CD4-positive, alpha-beta T cell (primary cell): ENCODE measurements around the gene WSB1. TPM values are rescaled to one million over a fixed set of nuclear protein-coding genes. Genes with fewer than 3 reads are reported as not detected.

Experiments
- ATAC-seq: fragments of 200-7000 bp; cut with Tn5 transposase; one replicate; pipeline ENCODE4 v1.10.0; 2022; ENCODE audit warnings: mild to moderate bottlenecking; ENCODE audit not compliant: poor library complexity
- CTCF ChIA-PET: fragments of 350-600 bp; sonication (Branson Sonifier 250); formaldehyde crosslinking; loops from one replicate; lab custom pipeline; 2021; ENCODE audit warnings: antibody characterized with exemption, inconsistent platforms; lab: Charles Lee
- POLR2A ChIA-PET: fragments of 350-600 bp; sonication (Branson Sonifier 250); formaldehyde crosslinking; loops from one replicate; lab custom pipeline; 2021; ENCODE audit warnings: antibody characterized with exemption, inconsistent platforms; lab: Charles Lee
- DNase-seq, 14 experiments: peaks; one replicate each; pipeline ENCODE4 v3.0.0-alpha.2; 2013 to 2020; ENCODE audit warnings: mixed read lengths in 2 of 14
- H3K27ac ChIP-seq, 2 donors: one replicate each; pipeline versions ENCODE4 v1.5.1 to v1.7.0; 2013; ENCODE audit warnings: low read length in 2 of 2, low read depth in 1 of 2, mild to moderate bottlenecking in 1 of 2
- H3K27me3 ChIP-seq, 2 experiments: 1 replicate in 1 of 2; 2 replicates in 1 of 2; pipeline versions ENCODE4 v1.6.1 to v1.7.0; 2013; ENCODE audit warnings: low read length in 2 of 2, control low read depth in 1 of 2, mild to moderate bottlenecking in 1 of 2, moderate library complexity in 1 of 2; ENCODE audit not compliant: insufficient read depth in 2 of 2, control insufficient read depth in 1 of 2
- H3K36me3 ChIP-seq: one replicate; pipeline ENCODE4 v1.6.1; 2013; ENCODE audit warnings: low read length, control low read depth; ENCODE audit not compliant: insufficient read depth
- H3K4me1 ChIP-seq: one replicate; pipeline ENCODE4 v1.6.1; 2013; ENCODE audit warnings: low read length, control low read depth; ENCODE audit not compliant: insufficient read depth
- H3K4me3 ChIP-seq: one replicate; pipeline ENCODE4 v1.5.1; 2013; ENCODE audit warnings: mild to moderate bottlenecking, low read length, moderate library complexity
- H3K9me3 ChIP-seq, 2 experiments: 1 replicate in 1 of 2; 2 replicates in 1 of 2; pipeline versions ENCODE4 v1.6.1 to v1.7.0; 2013; ENCODE audit warnings: low read length in 2 of 2, mild to moderate bottlenecking in 2 of 2, control low read depth in 1 of 2, moderate library complexity in 1 of 2; ENCODE audit not compliant: control insufficient read depth in 1 of 2, insufficient read depth in 1 of 2
- H3K27ac Mint-ChIP-seq: one replicate; pipeline ENCODE4 v1.8.0; 2020; ENCODE audit warnings: mixed read lengths
- H3K27me3 Mint-ChIP-seq: one replicate; pipeline ENCODE4 v1.8.0; 2021; ENCODE audit warnings: mixed read lengths
- H3K36me3 Mint-ChIP-seq: one replicate; pipeline ENCODE4 v1.8.0; 2021; ENCODE audit warnings: low read depth, mixed read lengths
- H3K4me1 Mint-ChIP-seq: one replicate; pipeline ENCODE4 v1.8.0; 2021; ENCODE audit warnings: low read depth, mixed read lengths
- H3K4me3 Mint-ChIP-seq: one replicate; pipeline ENCODE4 v1.8.0; 2020; ENCODE audit warnings: mild to moderate bottlenecking, mixed read lengths
- H3K9me3 Mint-ChIP-seq: one replicate; pipeline ENCODE4 v1.8.0; 2020; ENCODE audit warnings: mixed read lengths
- intact Hi-C, 2 experiments: fragments of 100-400 bp; cut with DNase I in 1 of 2; cut with micrococcal nuclease in 1 of 2; formaldehyde crosslinking; loops; one replicate each; pipeline versions ENCODE4 v1.15.1 to v1.9.0; 2023 to 2025; cut with DNase I, micrococcal nuclease
- total RNA-seq, 174 experiments: library from RNA in 2 of 174; stranded (reverse) in 2 of 174; gene quantifications; one replicate each; pipeline ENCODE4 v1.2.3 and lab custom pipeline; 2021 to 2026
- TF ChIP-seq, protein P1 (sequence below): fragments of 200-600 bp; IDR thresholded peaks from one replicate; pipeline ENCODE4 v1.8.0; 2022; ENCODE audit warnings: antibody characterized with exemption, mild to moderate bottlenecking

Gene WSB1
- total RNA-seq, 2 experiments from 2014 or later = 99.4 to 104 TPM

DNA sequence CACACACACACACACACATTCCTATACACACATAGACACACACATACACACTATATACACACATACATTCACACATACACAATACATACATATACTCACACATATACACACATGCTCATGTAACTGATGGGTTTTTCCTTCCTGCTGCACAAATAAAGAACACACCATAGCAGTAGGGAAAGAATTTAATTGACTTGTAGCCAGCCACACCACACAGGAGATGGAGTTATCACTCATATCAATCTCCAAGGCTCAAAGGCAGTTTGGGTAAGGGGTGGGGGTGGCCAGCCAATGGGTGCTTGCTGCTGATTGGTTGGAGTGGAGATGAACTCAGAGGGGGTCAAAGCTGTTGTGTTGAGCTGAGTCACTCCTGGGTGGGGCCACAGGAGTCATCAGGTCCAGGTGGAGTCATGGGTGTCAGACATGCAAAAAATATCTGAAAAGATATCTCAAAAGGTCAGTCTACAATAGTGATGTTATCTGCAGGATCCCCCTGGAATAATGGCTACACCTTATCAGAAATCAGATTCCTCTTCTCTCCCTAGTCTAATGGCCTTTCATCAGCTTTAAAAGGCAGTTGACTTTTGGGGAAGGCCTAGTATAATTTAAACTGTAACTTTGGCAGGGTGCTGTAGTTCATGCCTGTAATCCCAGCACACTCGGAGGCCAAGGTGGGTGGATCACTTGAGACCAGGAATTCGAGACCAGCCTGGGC is 46.1 kb downstream of the WSB1 start:
- no peak overlapping the region for H3K27ac Mint-ChIP-seq
- H3K4me1 Mint-ChIP-seq = no peaks in the 10 kb centered on the region
- ATAC-seq (no peak), DNase-seq (peak in 4 of 14 experiments; percentile 14 to 66 (median 34))
- peaks cover 0 to 2% of the 10 kb centered on the region in 2 experiments for H3K27me3 ChIP-seq
- no peaks in the 10 kb centered on the region for H3K4me1 ChIP-seq
- ChIA-PET POLR2A (no interaction called here), CTCF (no interaction called here)
- no peaks in the 10 kb centered on the region for H3K36me3 ChIP-seq
- TF ChIP-seq, protein P1, sequence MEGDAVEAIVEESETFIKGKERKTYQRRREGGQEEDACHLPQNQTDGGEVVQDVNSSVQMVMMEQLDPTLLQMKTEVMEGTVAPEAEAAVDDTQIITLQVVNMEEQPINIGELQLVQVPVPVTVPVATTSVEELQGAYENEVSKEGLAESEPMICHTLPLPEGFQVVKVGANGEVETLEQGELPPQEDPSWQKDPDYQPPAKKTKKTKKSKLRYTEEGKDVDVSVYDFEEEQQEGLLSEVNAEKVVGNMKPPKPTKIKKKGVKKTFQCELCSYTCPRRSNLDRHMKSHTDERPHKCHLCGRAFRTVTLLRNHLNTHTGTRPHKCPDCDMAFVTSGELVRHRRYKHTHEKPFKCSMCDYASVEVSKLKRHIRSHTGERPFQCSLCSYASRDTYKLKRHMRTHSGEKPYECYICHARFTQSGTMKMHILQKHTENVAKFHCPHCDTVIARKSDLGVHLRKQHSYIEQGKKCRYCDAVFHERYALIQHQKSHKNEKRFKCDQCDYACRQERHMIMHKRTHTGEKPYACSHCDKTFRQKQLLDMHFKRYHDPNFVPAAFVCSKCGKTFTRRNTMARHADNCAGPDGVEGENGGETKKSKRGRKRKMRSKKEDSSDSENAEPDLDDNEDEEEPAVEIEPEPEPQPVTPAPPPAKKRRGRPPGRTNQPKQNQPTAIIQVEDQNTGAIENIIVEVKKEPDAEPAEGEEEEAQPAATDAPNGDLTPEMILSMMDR = no peak
- no peaks in the 10 kb centered on the region for H3K36me3 Mint-ChIP-seq
- H3K27ac ChIP-seq = no peak overlapping the region
- H3K4me3 Mint-ChIP-seq = no peak overlapping the region
- no peaks in the 10 kb centered on the region for H3K27me3 Mint-ChIP-seq
- intact Hi-C loops = no loop called here
- no peaks in the 10 kb centered on the region for H3K9me3 ChIP-seq
- H3K4me3 ChIP-seq = no peak overlapping the region
- H3K9me3 Mint-ChIP-seq = no peaks in the 10 kb centered on the region

DNA sequence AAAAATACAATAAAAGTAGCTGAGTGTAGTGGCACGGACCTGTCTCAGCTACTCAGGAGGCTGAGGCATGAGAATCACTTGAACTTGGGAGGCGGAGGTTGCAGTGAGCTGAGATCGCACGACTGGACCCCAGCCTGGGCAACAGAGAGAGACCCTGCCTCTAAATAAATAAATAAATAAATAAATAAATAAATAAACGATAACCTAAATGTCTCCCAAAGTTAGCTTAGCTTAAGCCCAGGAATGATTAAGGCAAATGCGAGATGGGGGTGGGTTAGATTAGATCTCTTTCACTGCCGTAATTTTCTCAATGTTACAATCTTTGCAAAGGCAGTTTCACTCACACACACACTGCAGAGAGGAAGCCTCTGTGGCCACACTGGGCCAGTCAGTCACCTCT is 46.7 kb downstream of the WSB1 start:
- POLR2A ChIA-PET = no interaction called here
- intact Hi-C loops = no loop called here
- DNase-seq (no peak), ATAC-seq (no peak)
- H3K9me3 Mint-ChIP-seq = no peaks in the 10 kb centered on the region
- TF ChIP-seq, protein P1 = no peak
- peaks cover 0 to 5% of the 10 kb centered on the region in 2 experiments for H3K27me3 ChIP-seq
- H3K4me1 Mint-ChIP-seq = no peaks in the 10 kb centered on the region
- H3K4me1 ChIP-seq = no peaks in the 10 kb centered on the region
- H3K36me3 ChIP-seq = no peaks in the 10 kb centered on the region
- no peaks in the 10 kb centered on the region for H3K27me3 Mint-ChIP-seq
- no peak overlapping the region for H3K27ac ChIP-seq
- H3K4me3 Mint-ChIP-seq = no peak overlapping the region
- H3K27ac Mint-ChIP-seq = no peak overlapping the region
- H3K9me3 ChIP-seq = no peaks in the 10 kb centered on the region
- CTCF ChIA-PET = no interaction called here
- no peak overlapping the region for H3K4me3 ChIP-seq
- H3K36me3 Mint-ChIP-seq = no peaks in the 10 kb centered on the region

DNA sequence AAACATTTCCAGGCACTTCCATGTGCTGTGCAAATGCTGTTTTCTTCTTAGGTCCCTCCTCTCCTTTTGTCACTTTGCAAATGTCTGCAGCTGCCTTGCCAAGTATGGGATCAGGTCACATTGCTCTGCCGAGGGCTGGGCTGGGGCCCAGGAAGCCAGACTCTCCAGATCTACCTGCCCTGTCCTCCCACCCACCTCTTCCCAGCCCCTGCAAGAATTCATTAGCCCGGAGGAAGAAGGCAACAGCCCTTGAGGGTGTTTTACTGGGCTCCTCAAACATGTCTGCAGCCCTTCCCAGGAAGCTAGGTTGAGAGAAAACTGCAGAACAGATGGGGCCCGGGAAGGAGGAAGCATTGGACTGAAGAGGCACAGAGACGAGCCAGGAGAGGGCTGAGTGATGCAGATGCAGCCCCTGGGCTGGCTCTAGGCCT is 47.1 kb downstream of the WSB1 start:
- H3K9me3 Mint-ChIP-seq = no peaks in the 10 kb centered on the region
- POLR2A ChIA-PET = no interaction called here
- Histone ChIP-seq H3K27ac (no peak overlapping the region), H3K36me3 (no peaks in the 10 kb centered on the region), H3K4me1 (no peaks in the 10 kb centered on the region), H3K9me3 (no peaks in the 10 kb centered on the region), H3K27me3 (peaks cover 0 to 5% of the 10 kb centered on the region in 2 experiments), H3K4me3 (no peak overlapping the region)
- CTCF ChIA-PET = no interaction called here
- intact Hi-C loops = no loop called here
- H3K27me3 Mint-ChIP-seq = no peaks in the 10 kb centered on the region
- H3K27ac Mint-ChIP-seq = no peak overlapping the region
- ATAC-seq (no peak), DNase-seq (no peak)
- H3K4me3 Mint-ChIP-seq = no peak overlapping the region
- TF ChIP-seq, protein P1 = no peak
- H3K36me3 Mint-ChIP-seq = no peaks in the 10 kb centered on the region
- H3K4me1 Mint-ChIP-seq = no peaks in the 10 kb centered on the region
